H9 (cell line): ENCODE measurements around the gene GHITM. TPM values are rescaled to one million over a fixed set of nuclear protein-coding genes. Genes with fewer than 3 reads are reported as not detected.

ENCODE experiments used
- DNase-seq: peaks from one replicate; pipeline ENCODE4 v3.0.0-alpha.2; 2017
- H2AFZ ChIP-seq: one replicate; pipeline ENCODE4 v1.6.1; 2013; ENCODE audit warnings: mild to moderate bottlenecking, low read length, control low read depth, moderate library complexity
- H2AK5ac ChIP-seq: 2 replicates; pipeline ENCODE4 v1.6.1; 2013; ENCODE audit warnings: low read length, control low read depth, mixed read lengths; ENCODE audit not compliant: insufficient read length
- H2BK120ac ChIP-seq: one replicate; pipeline ENCODE4 v1.6.1; 2013; ENCODE audit warnings: low read depth, mild to moderate bottlenecking, low read length, control low read depth, inconsistent platforms; ENCODE audit not compliant: poor library complexity, severe bottlenecking
- H2BK12ac ChIP-seq: 2 replicates; pipeline ENCODE4 v1.6.1; 2013; ENCODE audit warnings: low read length, control low read depth, mixed read lengths, low read depth; ENCODE audit not compliant: insufficient read length
- H2BK15ac ChIP-seq: 2 replicates; pipeline ENCODE4 v1.6.1; 2013; ENCODE audit warnings: low read depth, low read length, control low read depth
- H2BK20ac ChIP-seq: one replicate; pipeline ENCODE4 v1.6.1; 2013; ENCODE audit warnings: low read depth, mild to moderate bottlenecking, low read length, control low read depth, inconsistent platforms; ENCODE audit not compliant: poor library complexity, severe bottlenecking
- H2BK5ac ChIP-seq: 2 replicates; pipeline ENCODE4 v1.6.1; 2013; ENCODE audit warnings: low read length, control low read depth, mixed read lengths; ENCODE audit not compliant: insufficient read length
- H3K14ac ChIP-seq: 2 replicates; pipeline ENCODE4 v1.6.1; 2013; ENCODE audit warnings: low read length, control low read depth; ENCODE audit not compliant: insufficient read depth
- H3K18ac ChIP-seq: 2 replicates; pipeline ENCODE4 v1.6.1; 2013; ENCODE audit warnings: low read depth, mild to moderate bottlenecking, mixed read lengths, low read length, control low read depth; ENCODE audit not compliant: insufficient read length
- H3K23ac ChIP-seq: 2 replicates; pipeline ENCODE4 v1.6.1; 2013; ENCODE audit warnings: low read length, control low read depth, mixed read lengths, low read depth; ENCODE audit not compliant: insufficient read length
- H3K23me2 ChIP-seq: 2 replicates; pipeline ENCODE4 v1.6.1; 2013; ENCODE audit warnings: low read depth, mild to moderate bottlenecking, mixed read lengths, low read length, control low read depth; ENCODE audit not compliant: insufficient read length, poor library complexity, severe bottlenecking
- H3K27ac ChIP-seq: 2 replicates; pipeline ENCODE4 v1.5.1; 2013; ENCODE audit warnings: low read length, control low read depth, mixed read lengths, low read depth; ENCODE audit not compliant: insufficient read length
- H3K27me3 ChIP-seq: 2 replicates; pipeline ENCODE4 v1.6.1; 2013; ENCODE audit warnings: low read length, control low read depth, inconsistent platforms; ENCODE audit not compliant: insufficient read depth
- H3K4ac ChIP-seq: 2 replicates; pipeline ENCODE4 v1.6.1; 2013; ENCODE audit warnings: low read depth, mild to moderate bottlenecking, control low read depth, inconsistent platforms, low read length, moderate library complexity
- H3K4me1 ChIP-seq: 2 replicates; pipeline ENCODE4 v1.6.1; 2013; ENCODE audit warnings: low read length, control low read depth, inconsistent platforms; ENCODE audit not compliant: insufficient read depth
- H3K4me2 ChIP-seq: 2 replicates; pipeline ENCODE4 v1.6.1; 2013; ENCODE audit warnings: low read length, control low read depth, mixed read lengths; ENCODE audit not compliant: insufficient read length, insufficient read depth
- H3K56ac ChIP-seq: 2 replicates; pipeline ENCODE4 v1.6.1; 2013; ENCODE audit warnings: low read depth, mild to moderate bottlenecking, mixed read lengths, low read length, control low read depth; ENCODE audit not compliant: insufficient read length
- H3K79me1 ChIP-seq: 2 replicates; pipeline ENCODE4 v1.6.1; 2013; ENCODE audit warnings: low read depth, mild to moderate bottlenecking, moderate library complexity, low read length, control low read depth, inconsistent platforms; ENCODE audit not compliant: insufficient read depth, poor library complexity, severe bottlenecking
- H3K79me2 ChIP-seq: 2 replicates; pipeline ENCODE4 v1.6.1; 2013; ENCODE audit warnings: low read length, control low read depth, inconsistent platforms; ENCODE audit not compliant: insufficient read depth
- H3K9ac ChIP-seq: 2 replicates; pipeline ENCODE4 v1.6.1; 2013; ENCODE audit warnings: low read length, control low read depth, mixed read lengths; ENCODE audit not compliant: insufficient read length; ENCODE audit errors: extremely low read depth
- H3K9me3 ChIP-seq: one replicate; pipeline ENCODE4 v1.6.1; 2013; ENCODE audit warnings: low read depth, low read length, inconsistent platforms; ENCODE audit not compliant: control insufficient read depth
- H3T11ph ChIP-seq: one replicate; pipeline ENCODE4 v1.6.1; 2013; ENCODE audit warnings: mild to moderate bottlenecking, low read length, control low read depth, inconsistent platforms
- H4K20me1 ChIP-seq: one replicate; pipeline ENCODE4 v1.6.1; 2013; ENCODE audit not compliant: control insufficient read depth, insufficient read length, insufficient read depth
- H4K5ac ChIP-seq: 2 replicates; pipeline ENCODE4 v1.6.1; 2013; ENCODE audit warnings: low read depth, mild to moderate bottlenecking, mixed read lengths, low read length, control low read depth; ENCODE audit not compliant: insufficient read length
- H4K8ac ChIP-seq: replicated peaks from 2 replicates; pipeline ENCODE4 v1.6.1; 2013; ENCODE audit warnings: low read length, control low read depth, mixed read lengths, low read depth; ENCODE audit not compliant: insufficient read length
- H4K91ac ChIP-seq: 2 replicates; pipeline ENCODE4 v1.6.1; 2013; ENCODE audit warnings: low read depth, mild to moderate bottlenecking, moderate library complexity, mixed read lengths, low read length, control low read depth; ENCODE audit not compliant: insufficient read length
- H3K27ac Mint-ChIP-seq, 3 experiments: 2 replicates in 2 of 3; 3 replicates in 1 of 3; pipeline ENCODE4 v1.8.0; 2020 to 2021; ENCODE audit warnings: mixed read lengths in 3 of 3, mild to moderate bottlenecking in 1 of 3, moderate library complexity in 1 of 3
- H3K27me3 Mint-ChIP-seq: 2 replicates; pipeline ENCODE4 v1.8.0; 2021; ENCODE audit warnings: low read depth, mild to moderate bottlenecking, moderate library complexity, mixed read lengths
- H3K36me3 Mint-ChIP-seq, 3 experiments: 2 replicates in 2 of 3; 3 replicates in 1 of 3; pipeline ENCODE4 v1.8.0; 2020 to 2021; ENCODE audit warnings: low read depth in 3 of 3, mixed read lengths in 3 of 3; ENCODE audit not compliant: insufficient read depth in 1 of 3
- H3K4me1 Mint-ChIP-seq, 2 experiments: 2 replicates each; pipeline ENCODE4 v1.8.0; 2020; ENCODE audit warnings: mixed read lengths in 2 of 2
- H3K4me3 Mint-ChIP-seq, 2 experiments: 2 replicates in 1 of 2; 3 replicates in 1 of 2; pipeline ENCODE4 v1.8.0; 2020 to 2021; ENCODE audit warnings: mild to moderate bottlenecking in 2 of 2, mixed read lengths in 2 of 2, moderate library complexity in 1 of 2
- H3K9me3 Mint-ChIP-seq, 2 experiments: 2 replicates in 1 of 2; 3 replicates in 1 of 2; pipeline ENCODE4 v1.8.0; 2020; ENCODE audit warnings: mild to moderate bottlenecking in 2 of 2, mixed read lengths in 2 of 2, moderate library complexity in 1 of 2
- CTCF ChIP-seq: fragments of 200-600 bp; sonication (generic); conservative IDR thresholded peaks from 3 replicates; pipeline ENCODE4 v1.8.0; 2021; ENCODE audit warnings: antibody characterized with exemption, mild to moderate bottlenecking
- WGBS: extraction: QIAGEN DNeasy Blood & Tissue Kit; methylation state at CpG from one replicate; pipeline ENCODE4 v1.1.7; 2013; ENCODE audit warnings: missing lambda C conversion rate, low lambda C conversion rate, mixed read lengths; ENCODE audit not compliant: insufficient read length; ENCODE audit errors: extremely low coverage; 5-methylcytosine and 5-hydroxymethylcytosine counted together
- total RNA-seq: library from RNA; stranded (reverse); gene quantifications from 2 replicates; pipeline ENCODE4 v1.2.1, GENCODE V29; 2021

Gene GHITM
- total RNA-seq, 1 experiment from 2014 or later: 95.6 TPM

- Histone ChIP-seq H3K27ac (no peak overlapping the region), H2BK12ac (no peak overlapping the region), H3T11ph (no peak overlapping the region), H3K23ac (no peak overlapping the region), H4K20me1 (no peaks in the 10 kb centered on the region), H2AFZ (no peak overlapping the region), H4K5ac (no peak overlapping the region), H3K79me2 (no peaks in the 10 kb centered on the region), H3K79me1 (no peaks in the 10 kb centered on the region), H3K9ac (no peak overlapping the region), H2BK5ac (no peak overlapping the region), H3K4me2 (no peak overlapping the region), H3K56ac (no peak overlapping the region), H4K8ac (no peak overlapping the region), H2BK15ac (no peak overlapping the region), H3K27me3 (no peaks in the 10 kb centered on the region; the same call in 1 of the 2 replicates), H4K91ac (no peak overlapping the region), H3K4ac (no peak overlapping the region), H2BK120ac (no peak overlapping the region), H3K14ac (no peak overlapping the region), H3K4me1 (peaks cover 3% of the 10 kb centered on the region; the same call in 1 of the 2 replicates), H3K9me3 (no peaks in the 10 kb centered on the region), H3K23me2 (no peaks in the 10 kb centered on the region), H2AK5ac (no peak overlapping the region), H3K18ac (no peak overlapping the region), H2BK20ac (no peak overlapping the region)
- H3K4me3 Mint-ChIP-seq: no peak overlapping the region
- peaks cover 3% of the 10 kb centered on the region for H3K27me3 Mint-ChIP-seq
- no peak overlapping the region for H3K27ac Mint-ChIP-seq
- WGBS: no CpG with 5 or more reads among the region's 6 CpGs
- peaks cover 0 to 3% (median 0%) of the 10 kb centered on the region in 3 experiments; a peak in 1 of 7 replicates for H3K36me3 Mint-ChIP-seq
- no peak for TF ChIP-seq CTCF
- peaks cover 2 to 5% of the 10 kb centered on the region in 2 experiments; a peak in 3 of 5 replicates for H3K9me3 Mint-ChIP-seq
- no peaks in the 10 kb centered on the region for H3K4me1 Mint-ChIP-seq
- no peak for DNase-seq
Measured at GRCh38 chr10:84175436-84175835, 36.1 kb downstream of the GHITM start.
